VCaP (cell line): ENCODE measurements around the gene TAF3.

Source experiments
- H3K27ac ChIP-seq: fragments of 450-650 bp; 2 replicates; pipeline ENCODE4 v1.5.1; 2017
- TF ChIP-seq, protein P1 (sequence below): fragments of 450-650 bp; conservative IDR thresholded peaks from 2 replicates; pipeline ENCODE4 v1.5.1; 2017; ENCODE audit warnings: mild to moderate bottlenecking, moderate library complexity

TAF3 gene

DNA sequence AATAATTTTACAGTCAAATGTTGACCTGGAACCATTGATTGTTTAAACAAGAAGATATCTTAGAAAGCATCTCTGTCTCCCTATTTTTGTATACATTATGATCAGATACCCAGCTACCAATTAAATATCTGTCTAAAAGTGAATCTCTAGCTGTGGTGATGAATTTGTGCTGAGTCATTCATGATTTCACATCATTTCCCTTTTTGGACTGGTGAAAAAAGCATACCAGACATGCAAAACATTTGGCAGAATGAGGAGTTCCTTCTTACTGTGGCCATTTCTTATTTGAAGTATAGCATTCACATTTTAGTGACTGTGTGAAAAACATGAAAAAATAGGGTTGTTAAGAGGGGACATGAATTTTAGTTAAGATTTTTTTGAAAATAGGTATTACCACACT is 138.2 kb downstream of the TAF3 start:
- no peak overlapping the region for H3K27ac ChIP-seq
- TF ChIP-seq, protein P1, sequence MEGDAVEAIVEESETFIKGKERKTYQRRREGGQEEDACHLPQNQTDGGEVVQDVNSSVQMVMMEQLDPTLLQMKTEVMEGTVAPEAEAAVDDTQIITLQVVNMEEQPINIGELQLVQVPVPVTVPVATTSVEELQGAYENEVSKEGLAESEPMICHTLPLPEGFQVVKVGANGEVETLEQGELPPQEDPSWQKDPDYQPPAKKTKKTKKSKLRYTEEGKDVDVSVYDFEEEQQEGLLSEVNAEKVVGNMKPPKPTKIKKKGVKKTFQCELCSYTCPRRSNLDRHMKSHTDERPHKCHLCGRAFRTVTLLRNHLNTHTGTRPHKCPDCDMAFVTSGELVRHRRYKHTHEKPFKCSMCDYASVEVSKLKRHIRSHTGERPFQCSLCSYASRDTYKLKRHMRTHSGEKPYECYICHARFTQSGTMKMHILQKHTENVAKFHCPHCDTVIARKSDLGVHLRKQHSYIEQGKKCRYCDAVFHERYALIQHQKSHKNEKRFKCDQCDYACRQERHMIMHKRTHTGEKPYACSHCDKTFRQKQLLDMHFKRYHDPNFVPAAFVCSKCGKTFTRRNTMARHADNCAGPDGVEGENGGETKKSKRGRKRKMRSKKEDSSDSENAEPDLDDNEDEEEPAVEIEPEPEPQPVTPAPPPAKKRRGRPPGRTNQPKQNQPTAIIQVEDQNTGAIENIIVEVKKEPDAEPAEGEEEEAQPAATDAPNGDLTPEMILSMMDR = no peak

DNA sequence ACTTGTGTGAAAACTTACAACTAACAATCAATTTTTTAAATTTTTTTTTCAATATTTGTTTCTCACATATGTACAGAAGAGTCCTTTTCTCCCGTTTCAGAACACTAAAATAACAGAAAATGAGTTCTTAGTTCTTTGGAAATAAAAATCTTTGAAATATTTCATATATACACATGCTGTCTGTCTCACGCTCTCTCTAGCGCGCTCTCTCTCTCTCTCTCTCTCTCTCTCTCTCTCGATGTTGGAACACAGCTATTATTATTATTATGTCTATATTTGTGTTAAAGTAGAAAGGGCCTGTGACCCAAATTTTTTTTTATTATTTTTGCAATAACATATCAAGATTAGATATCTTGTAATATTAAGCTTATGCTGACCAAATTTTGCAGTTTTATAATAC is 139.3 kb downstream of the TAF3 start:
- TF ChIP-seq, protein P1 = no peak

DNA sequence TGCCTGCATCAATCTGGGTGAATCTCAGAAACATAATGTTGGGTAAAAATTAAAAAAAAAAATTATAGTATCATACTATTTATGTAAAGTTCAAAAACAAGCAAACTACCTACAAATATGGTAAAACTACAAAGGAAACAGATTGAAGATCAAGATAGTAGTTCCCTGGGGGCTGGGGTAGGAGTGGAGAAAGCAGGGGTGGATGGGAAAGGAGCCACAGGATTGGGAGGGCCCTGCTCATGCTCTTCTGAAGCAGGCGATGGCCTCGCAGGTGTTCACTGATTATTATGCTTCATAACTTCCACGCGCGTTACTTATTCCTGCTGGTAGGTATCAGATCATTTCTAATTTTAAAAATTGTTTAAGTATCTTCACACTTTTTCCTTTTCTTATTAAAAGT is 140.1 kb downstream of the TAF3 start:
- TF ChIP-seq, protein P1 = no peak
- H3K27ac ChIP-seq = no peak overlapping the region

More for the DNA sequence above, 139.3 kb downstream of the TAF3 start:
- no peak overlapping the region for H3K27ac ChIP-seq

DNA sequence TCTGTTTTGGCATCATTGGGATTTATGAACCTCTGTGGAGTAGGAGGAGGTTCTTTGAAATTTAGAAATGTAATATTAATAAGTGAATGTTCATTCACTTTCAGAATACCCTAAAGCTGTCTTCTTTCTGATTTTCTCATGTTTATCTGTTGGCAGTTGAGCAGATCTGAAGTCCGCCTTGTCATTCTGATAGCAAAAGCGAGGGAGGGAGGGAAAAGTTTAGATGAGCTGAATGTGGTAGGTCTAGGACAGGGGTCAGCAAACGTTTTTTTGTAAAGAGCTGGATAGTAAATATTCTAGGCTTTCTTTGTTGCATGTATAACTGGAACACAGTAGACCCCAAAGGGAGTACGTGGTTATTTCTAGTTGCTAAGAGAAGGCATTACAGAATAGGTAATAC is 141.8 kb downstream of the TAF3 start:
- no peak overlapping the region for H3K27ac ChIP-seq
- TF ChIP-seq, protein P1 = no peak

DNA sequence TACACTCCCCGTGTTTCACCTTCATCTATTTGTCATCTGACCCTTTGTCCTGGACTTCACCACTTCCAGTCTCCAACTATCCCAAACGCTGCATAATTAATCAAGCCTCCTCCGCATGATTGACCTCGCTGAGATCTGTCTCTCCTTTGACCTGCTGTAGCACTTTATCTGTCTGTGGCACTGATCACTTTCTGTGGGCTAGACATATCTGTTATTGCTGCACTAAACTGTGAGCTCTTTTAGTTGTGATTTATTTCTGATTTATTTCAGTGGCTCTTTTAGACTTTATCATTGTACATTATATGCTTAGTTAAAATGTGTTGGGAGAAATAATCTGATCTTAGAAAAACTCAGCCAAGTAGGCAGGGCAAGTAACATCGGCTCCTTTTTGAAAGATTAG is 144.3 kb downstream of the TAF3 start:
- no peak overlapping the region for H3K27ac ChIP-seq
- TF ChIP-seq, protein P1 = no peak

DNA sequence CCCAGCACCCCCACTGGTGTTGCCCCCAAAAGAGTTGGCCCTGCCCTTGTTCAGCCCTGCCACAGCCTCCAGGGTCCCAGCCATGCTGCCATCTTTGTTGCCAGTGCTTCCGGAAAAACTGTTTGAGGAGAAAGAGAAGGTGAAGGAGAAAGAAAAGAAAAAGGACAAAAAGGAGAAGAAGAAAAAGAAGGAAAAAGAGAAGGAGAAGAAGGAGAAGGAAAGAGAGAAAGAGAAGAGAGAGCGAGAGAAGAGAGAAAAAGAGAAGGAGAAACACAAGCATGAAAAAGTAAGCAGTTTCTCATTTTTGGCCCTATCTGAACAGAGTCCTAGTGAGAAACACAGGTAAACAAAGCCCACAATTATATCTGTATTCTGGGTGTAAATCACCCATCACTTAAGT is 147.2 kb downstream of the TAF3 start:
- H3K27ac ChIP-seq = no peak overlapping the region

DNA sequence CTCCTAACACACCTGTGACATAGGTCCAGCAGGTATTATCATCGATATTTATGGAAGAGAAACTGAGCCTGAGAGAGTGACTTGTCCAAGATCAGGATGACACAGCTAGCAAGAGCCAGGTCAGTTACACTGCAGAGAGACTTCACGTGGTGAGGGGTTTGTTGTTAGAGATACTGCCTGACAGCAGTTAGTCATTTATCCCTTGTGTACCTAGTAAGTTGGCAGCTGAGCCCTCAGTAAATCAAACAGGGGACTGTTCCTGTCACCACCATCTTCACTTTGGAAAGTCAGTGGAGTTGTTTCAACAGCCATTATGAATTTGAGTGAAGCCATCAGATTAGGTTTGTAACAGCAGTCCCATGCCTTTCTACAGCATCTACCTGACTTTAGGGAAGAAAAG is 148.7 kb downstream of the TAF3 start:
- TF ChIP-seq, protein P1 = no peak
- H3K27ac ChIP-seq = no peak overlapping the region

More for the DNA sequence above, 147.2 kb downstream of the TAF3 start:
- TF ChIP-seq, protein P1 = no peak
